Measurements from ENCODE around the gene GATM. TPM values are rescaled to one million over a fixed set of nuclear protein-coding genes. Genes with fewer than 3 reads are reported as not detected.

Gene GATM
- total and polyA plus RNA-seq, 2 donors (not counting 1 experiment from before 2014, with no cell fraction given): 0.07 to 0.17 TPM

- no peak for DNase-seq (ENCODE audit: low read depth in 2 of 2)
- Histone ChIP-seq H3K4me1 (ENCODE audit: control insufficient read depth, extremely low read depth, insufficient read depth, low read length) (no peaks in the 10 kb centered on the region), H2AFZ (ENCODE audit: low read length) (no peak overlapping the region), H3K27ac (ENCODE audit: insufficient read depth, low read length) (no peak overlapping the region), H3K9me3 (ENCODE audit: control insufficient read depth, insufficient read depth, low read depth, low read length) (no peaks in the 10 kb centered on the region), H3K9ac (ENCODE audit: insufficient read depth, low read length) (no peak overlapping the region), H3K4me2 (ENCODE audit: extremely low read depth, insufficient read depth, low read length) (no peak overlapping the region), H4K20me1 (ENCODE audit: control insufficient read depth, extremely low read depth, insufficient read depth, low read length) (no peaks in the 10 kb centered on the region), H3K4me3 (replicated peaks in 1 of 4; ENCODE audit: control extremely low read depth in 1 of 4, insufficient read depth in 1 of 4, low read depth in 3 of 4, low read length in 4 of 4) (no peak overlapping the region), H3K27me3 (ENCODE audit: control insufficient read depth, insufficient read depth, low read length) (no peaks in the 10 kb centered on the region), H3K36me3 (ENCODE audit: control insufficient read depth, insufficient read depth, low read length) (no peaks in the 10 kb centered on the region), H3K79me2 (ENCODE audit: control insufficient read depth, insufficient read depth, low read length) (no peaks in the 10 kb centered on the region)
- TF ChIP-seq EZH2 (IDR thresholded peaks at IDR 0.05; ENCODE audit: low read length, missing control alignments): no peak
- TF ChIP-seq, protein P1, sequence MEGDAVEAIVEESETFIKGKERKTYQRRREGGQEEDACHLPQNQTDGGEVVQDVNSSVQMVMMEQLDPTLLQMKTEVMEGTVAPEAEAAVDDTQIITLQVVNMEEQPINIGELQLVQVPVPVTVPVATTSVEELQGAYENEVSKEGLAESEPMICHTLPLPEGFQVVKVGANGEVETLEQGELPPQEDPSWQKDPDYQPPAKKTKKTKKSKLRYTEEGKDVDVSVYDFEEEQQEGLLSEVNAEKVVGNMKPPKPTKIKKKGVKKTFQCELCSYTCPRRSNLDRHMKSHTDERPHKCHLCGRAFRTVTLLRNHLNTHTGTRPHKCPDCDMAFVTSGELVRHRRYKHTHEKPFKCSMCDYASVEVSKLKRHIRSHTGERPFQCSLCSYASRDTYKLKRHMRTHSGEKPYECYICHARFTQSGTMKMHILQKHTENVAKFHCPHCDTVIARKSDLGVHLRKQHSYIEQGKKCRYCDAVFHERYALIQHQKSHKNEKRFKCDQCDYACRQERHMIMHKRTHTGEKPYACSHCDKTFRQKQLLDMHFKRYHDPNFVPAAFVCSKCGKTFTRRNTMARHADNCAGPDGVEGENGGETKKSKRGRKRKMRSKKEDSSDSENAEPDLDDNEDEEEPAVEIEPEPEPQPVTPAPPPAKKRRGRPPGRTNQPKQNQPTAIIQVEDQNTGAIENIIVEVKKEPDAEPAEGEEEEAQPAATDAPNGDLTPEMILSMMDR (conservative IDR thresholded peaks at IDR 0.05 in 1 of 2, IDR thresholded peaks at IDR 0.05 in 1 of 2; ENCODE audit: low read depth in 1 of 2, low read length in 2 of 2): no peak
Measured at GRCh38 chr15:45326741-45327140, 51.6 kb downstream of the GATM start.

DNA sequence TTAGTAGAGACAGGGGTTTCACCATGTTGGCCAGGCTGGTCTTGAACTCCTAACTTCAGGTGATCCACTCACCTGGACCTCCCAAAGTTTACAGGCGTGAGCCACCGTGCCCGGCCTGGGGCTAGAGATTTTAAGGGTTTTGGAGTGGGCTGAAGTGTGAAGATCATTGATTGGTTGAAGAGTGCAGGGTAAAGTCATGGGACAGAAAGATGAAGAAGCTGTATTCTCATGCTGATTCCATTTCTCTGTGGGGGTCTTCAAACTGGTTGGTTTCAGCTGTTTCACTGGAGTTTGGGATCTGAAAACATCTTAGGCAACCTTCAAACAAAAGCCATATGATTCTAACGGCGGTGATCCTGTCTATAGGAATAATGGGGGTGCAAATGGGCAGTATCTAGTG lies 52.1 kb downstream of the GATM start:
- H3K79me2 ChIP-seq (ENCODE audit: control insufficient read depth, insufficient read depth, low read length): no peaks in the 10 kb centered on the region
- H3K27me3 ChIP-seq (ENCODE audit: control insufficient read depth, insufficient read depth, low read length): no peaks in the 10 kb centered on the region
- no peak overlapping the region for H2AFZ ChIP-seq (ENCODE audit: low read length)
- H3K4me2 ChIP-seq (ENCODE audit: extremely low read depth, insufficient read depth, low read length): no peak overlapping the region
- no peak overlapping the region for H3K27ac ChIP-seq (ENCODE audit: insufficient read depth, low read length)
- TF ChIP-seq, protein P1 (conservative IDR thresholded peaks at IDR 0.05 in 1 of 2, IDR thresholded peaks at IDR 0.05 in 1 of 2; ENCODE audit: low read depth in 1 of 2, low read length in 2 of 2): no peak
- no peak for TF ChIP-seq EZH2 (IDR thresholded peaks at IDR 0.05; ENCODE audit: low read length, missing control alignments)
- H3K4me1 ChIP-seq (ENCODE audit: control insufficient read depth, extremely low read depth, insufficient read depth, low read length): no peaks in the 10 kb centered on the region
- H3K9me3 ChIP-seq (ENCODE audit: control insufficient read depth, insufficient read depth, low read depth, low read length): no peaks in the 10 kb centered on the region
- H4K20me1 ChIP-seq (ENCODE audit: control insufficient read depth, extremely low read depth, insufficient read depth, low read length): no peaks in the 10 kb centered on the region
- no peak for DNase-seq (ENCODE audit: low read depth in 2 of 2)
- no peaks in the 10 kb centered on the region for H3K36me3 ChIP-seq (ENCODE audit: control insufficient read depth, insufficient read depth, low read length)
- H3K9ac ChIP-seq (ENCODE audit: insufficient read depth, low read length): no peak overlapping the region
- H3K4me3 ChIP-seq (replicated peaks in 1 of 4; ENCODE audit: control extremely low read depth in 1 of 4, insufficient read depth in 1 of 4, low read depth in 3 of 4, low read length in 4 of 4): no peak overlapping the region

DNA sequence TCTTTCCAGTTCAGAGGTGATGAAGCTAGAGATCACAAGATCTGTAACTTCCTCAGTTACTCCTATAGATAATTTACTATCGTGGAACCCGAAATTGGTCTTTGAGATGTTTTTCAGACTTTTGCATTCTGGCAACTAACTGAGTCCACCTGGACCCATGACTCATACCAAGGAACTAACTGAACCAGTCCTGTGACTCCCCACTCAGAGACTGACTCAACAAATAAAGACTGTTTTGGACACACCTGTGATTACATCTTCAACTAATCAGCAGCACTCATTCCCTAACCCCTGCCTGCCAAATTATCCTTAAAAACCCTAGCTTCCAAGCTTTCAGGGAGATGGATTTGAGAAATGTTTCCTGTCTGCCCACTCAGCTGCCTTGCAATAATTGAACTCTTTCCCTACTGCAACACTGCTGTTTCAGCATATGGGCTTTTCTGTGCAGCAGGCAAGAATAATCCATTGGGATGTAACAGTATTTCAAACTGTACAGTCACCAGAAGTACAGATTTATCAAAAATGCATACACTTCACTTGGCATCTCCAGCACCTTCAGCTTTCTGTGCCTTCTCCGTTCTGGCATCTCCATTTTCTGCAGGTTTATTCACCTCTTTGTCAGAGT lies 57.7 kb downstream of the GATM start:
- no peaks in the 10 kb centered on the region for H3K9me3 ChIP-seq (ENCODE audit: control insufficient read depth, insufficient read depth, low read depth, low read length)
- H2AFZ ChIP-seq (ENCODE audit: low read length): no peak overlapping the region
- no peak overlapping the region for H3K4me3 ChIP-seq (replicated peaks in 1 of 4; ENCODE audit: control extremely low read depth in 1 of 4, insufficient read depth in 1 of 4, low read depth in 3 of 4, low read length in 4 of 4)
- no peak for TF ChIP-seq EZH2 (IDR thresholded peaks at IDR 0.05; ENCODE audit: low read length, missing control alignments)
- TF ChIP-seq, protein P1 (conservative IDR thresholded peaks at IDR 0.05 in 1 of 2, IDR thresholded peaks at IDR 0.05 in 1 of 2; ENCODE audit: low read depth in 1 of 2, low read length in 2 of 2): no peak
- no peak overlapping the region for H3K9ac ChIP-seq (ENCODE audit: insufficient read depth, low read length)
- DNase-seq (ENCODE audit: low read depth in 2 of 2): no peak
- no peaks in the 10 kb centered on the region for H3K27me3 ChIP-seq (ENCODE audit: control insufficient read depth, insufficient read depth, low read length)
- no peaks in the 10 kb centered on the region for H3K4me1 ChIP-seq (ENCODE audit: control insufficient read depth, extremely low read depth, insufficient read depth, low read length)
- H3K4me2 ChIP-seq (ENCODE audit: extremely low read depth, insufficient read depth, low read length): no peak overlapping the region
- H3K79me2 ChIP-seq (ENCODE audit: control insufficient read depth, insufficient read depth, low read length): no peaks in the 10 kb centered on the region
- no peaks in the 10 kb centered on the region for H4K20me1 ChIP-seq (ENCODE audit: control insufficient read depth, extremely low read depth, insufficient read depth, low read length)
- H3K36me3 ChIP-seq (ENCODE audit: control insufficient read depth, insufficient read depth, low read length): no peaks in the 10 kb centered on the region
- H3K27ac ChIP-seq (ENCODE audit: insufficient read depth, low read length): no peak overlapping the region
